Trophoblast cell (in vitro differentiated cells and primary cell): ENCODE results near the gene SASH1.
A peak's percentile ranks its signal among the peaks of the same experiment; 100 is the strongest.

Source experiments
- DNase-seq, 2 donors: peaks; one replicate each; pipeline ENCODE4 v3.0.0-alpha.2; 2016
- H2AFZ ChIP-seq: 2 replicates; pipeline ENCODE4 v1.6.1; 2013; ENCODE audit warnings: low read length, moderate library complexity, mild to moderate bottlenecking; ENCODE audit not compliant: insufficient read depth, poor library complexity
- H2AK5ac ChIP-seq: 2 replicates; pipeline ENCODE4 v1.6.1; 2013; ENCODE audit warnings: mild to moderate bottlenecking, low read length
- H2BK120ac ChIP-seq: 2 replicates; pipeline ENCODE4 v1.6.1; 2013; ENCODE audit warnings: low read length, mild to moderate bottlenecking, moderate library complexity; ENCODE audit not compliant: insufficient read depth, poor library complexity
- H2BK12ac ChIP-seq: 2 replicates; pipeline ENCODE4 v1.6.1; 2013; ENCODE audit warnings: mild to moderate bottlenecking, low read length, moderate library complexity
- H2BK5ac ChIP-seq: 2 replicates; pipeline ENCODE4 v1.6.1; 2013; ENCODE audit warnings: low read length, low read depth, moderate library complexity, mild to moderate bottlenecking; ENCODE audit not compliant: poor library complexity
- H3K14ac ChIP-seq: 2 replicates; pipeline ENCODE4 v1.6.1; 2013; ENCODE audit warnings: mild to moderate bottlenecking, low read length
- H3K18ac ChIP-seq: 2 replicates; pipeline ENCODE4 v1.6.1; 2013; ENCODE audit warnings: mild to moderate bottlenecking, low read length
- H3K23ac ChIP-seq: 2 replicates; pipeline ENCODE4 v1.6.1; 2013; ENCODE audit warnings: low read length
- H3K27ac ChIP-seq: 2 replicates; pipeline ENCODE4 v1.5.1; 2013; ENCODE audit warnings: low read depth, mild to moderate bottlenecking, inconsistent platforms, low read length, moderate library complexity
- H3K27me3 ChIP-seq: 2 replicates; pipeline ENCODE4 v1.6.1; 2013; ENCODE audit warnings: inconsistent platforms, mild to moderate bottlenecking, low read length, moderate library complexity; ENCODE audit not compliant: insufficient read depth
- H3K36me3 ChIP-seq, 2 experiments: 1 replicate in 1 of 2; 2 replicates in 1 of 2; pipeline ENCODE4 v1.6.1; 2013; ENCODE audit warnings: low read length in 2 of 2, mild to moderate bottlenecking in 2 of 2, moderate library complexity in 1 of 2; ENCODE audit not compliant: insufficient read depth in 2 of 2, control insufficient read depth in 1 of 2
- H3K4ac ChIP-seq: 2 replicates; pipeline ENCODE4 v1.6.1; 2013; ENCODE audit warnings: low read depth, mild to moderate bottlenecking, low read length, moderate library complexity
- H3K4me1 ChIP-seq, 2 experiments: 1 replicate in 1 of 2; 2 replicates in 1 of 2; pipeline ENCODE4 v1.6.1; 2013; ENCODE audit warnings: low read length in 2 of 2, mild to moderate bottlenecking in 2 of 2, moderate library complexity in 1 of 2; ENCODE audit not compliant: insufficient read depth in 2 of 2, control insufficient read depth in 1 of 2
- H3K4me2 ChIP-seq: 2 replicates; pipeline ENCODE4 v1.6.1; 2013; ENCODE audit warnings: inconsistent platforms, mild to moderate bottlenecking, low read length, moderate library complexity
- H3K4me3 ChIP-seq: 2 replicates; pipeline ENCODE4 v1.5.1; 2013; ENCODE audit warnings: mild to moderate bottlenecking, low read depth, low read length, inconsistent platforms
- H3K79me1 ChIP-seq: one replicate; pipeline ENCODE4 v1.6.1; 2013; ENCODE audit warnings: low read length
- H3K79me2 ChIP-seq: 2 replicates; pipeline ENCODE4 v1.6.1; 2013; ENCODE audit warnings: low read length, mild to moderate bottlenecking; ENCODE audit not compliant: control insufficient read depth, insufficient read depth, poor library complexity
- H3K9ac ChIP-seq: 2 replicates; pipeline ENCODE4 v1.6.1; 2013; ENCODE audit warnings: mild to moderate bottlenecking, low read length
- H3K9me3 ChIP-seq: 2 replicates; pipeline ENCODE4 v1.6.1; 2013; ENCODE audit warnings: low read depth, mild to moderate bottlenecking, control low read depth, inconsistent platforms, low read length; ENCODE audit not compliant: insufficient read depth
- H4K12ac ChIP-seq: 2 replicates; pipeline ENCODE4 v1.6.1; 2013; ENCODE audit warnings: low read depth, mild to moderate bottlenecking, low read length, moderate library complexity
- H4K8ac ChIP-seq: 2 replicates; pipeline ENCODE4 v1.6.1; 2013; ENCODE audit warnings: low read depth, mild to moderate bottlenecking, low read length, moderate library complexity
- H4K91ac ChIP-seq: one replicate; pipeline ENCODE4 v1.6.1; 2013; ENCODE audit warnings: low read depth, mild to moderate bottlenecking, low read length, moderate library complexity
- WGBS: extraction: QIAGEN DNeasy Blood & Tissue Kit; methylation state at CpG from one replicate; pipeline ENCODE4 v1.1.7; 2013; ENCODE audit warnings: missing lambda C conversion rate; ENCODE audit not compliant: insufficient read length, insufficient coverage; ENCODE audit errors: extremely low coverage; 5-methylcytosine and 5-hydroxymethylcytosine counted together

Gene SASH1

GRCh38 chr6:148563066-148563465 is 220.4 kb downstream of the SASH1 start:
- H4K8ac ChIP-seq, result no peak overlapping the region
- no CpG with 5 or more reads among the region's 5 CpGs for WGBS

GRCh38 chr6:148564494-148565035 is 221.9 kb downstream of the SASH1 start:
- H3K4me1 ChIP-seq, result peaks cover 0 to 4% of the 10 kb centered on the region in 2 experiments
- no peaks in the 10 kb centered on the region for H3K27me3 ChIP-seq
- H4K91ac ChIP-seq, result no peak overlapping the region
- no peak overlapping the region for H4K8ac ChIP-seq
- no peak overlapping the region for H2AFZ ChIP-seq
- no peak overlapping the region for H3K4ac ChIP-seq
- H3K4me2 ChIP-seq, result no peak overlapping the region
- no peak overlapping the region for H3K27ac ChIP-seq
- H2AK5ac ChIP-seq, result no peak overlapping the region
- H3K79me1 ChIP-seq, result no peaks in the 10 kb centered on the region
- H3K18ac ChIP-seq, result no peak overlapping the region
- H2BK12ac ChIP-seq, result no peak overlapping the region
- H3K14ac ChIP-seq, result no peak overlapping the region
- no peak for DNase-seq
- H3K9me3 ChIP-seq, result peaks cover 2% of the 10 kb centered on the region
- H3K4me3 ChIP-seq, result no peak overlapping the region
- H3K9ac ChIP-seq, result no peak overlapping the region
- no peak overlapping the region for H4K12ac ChIP-seq
- WGBS, result no CpG with 5 or more reads among the region's 9 CpGs
- no peak overlapping the region for H3K23ac ChIP-seq
- peaks cover 2% of the 10 kb centered on the region for H3K79me2 ChIP-seq
- no peak overlapping the region for H2BK5ac ChIP-seq
- H2BK120ac ChIP-seq, result no peak overlapping the region
- no peaks in the 10 kb centered on the region for H3K36me3 ChIP-seq

More at GRCh38 chr6:148563066-148563465, 220.4 kb downstream of the SASH1 start:
- H2BK5ac ChIP-seq, result no peak overlapping the region
- peaks cover 0 to 4% of the 10 kb centered on the region in 2 experiments for H3K4me1 ChIP-seq
- H3K4me3 ChIP-seq, result no peak overlapping the region
- H3K27me3 ChIP-seq, result no peaks in the 10 kb centered on the region
- no peak overlapping the region for H2BK12ac ChIP-seq
- no peaks in the 10 kb centered on the region for H3K79me1 ChIP-seq
- no peak overlapping the region for H3K4me2 ChIP-seq
- H2AFZ ChIP-seq, result no peak overlapping the region
- no peak overlapping the region for H3K4ac ChIP-seq
- H3K9me3 ChIP-seq, result peaks cover 2% of the 10 kb centered on the region
- H3K36me3 ChIP-seq, result no peaks in the 10 kb centered on the region
- H2BK120ac ChIP-seq, result no peak overlapping the region
- no peak for DNase-seq
- H3K14ac ChIP-seq, result no peak overlapping the region
- no peak overlapping the region for H3K18ac ChIP-seq
- H4K12ac ChIP-seq, result no peak overlapping the region
- no peak overlapping the region for H2AK5ac ChIP-seq
- H4K91ac ChIP-seq, result no peak overlapping the region
- no peak overlapping the region for H3K23ac ChIP-seq
- H3K79me2 ChIP-seq, result peaks cover 2% of the 10 kb centered on the region
- H3K27ac ChIP-seq, result no peak overlapping the region
- no peak overlapping the region for H3K9ac ChIP-seq

- Histone ChIP-seq H2BK120ac (no peak overlapping the region), H3K27ac (no peak overlapping the region), H3K4me1 (no peaks in the 10 kb centered on the region), H4K8ac (no peak overlapping the region), H3K4me2 (no peak overlapping the region), H2BK5ac (no peak overlapping the region), H2BK12ac (no peak overlapping the region), H2AK5ac (no peak overlapping the region), H3K4me3 (no peak overlapping the region), H3K4ac (no peak overlapping the region), H3K79me1 (no peaks in the 10 kb centered on the region), H3K14ac (no peak overlapping the region), H3K9ac (no peak overlapping the region), H2AFZ (no peak overlapping the region), H3K27me3 (no peaks in the 10 kb centered on the region), H3K23ac (no peak overlapping the region), H3K18ac (no peak overlapping the region), H3K36me3 (no peaks in the 10 kb centered on the region), H4K91ac (no peak overlapping the region), H3K9me3 (peaks cover 2% of the 10 kb centered on the region), H4K12ac (no peak overlapping the region), H3K79me2 (no peaks in the 10 kb centered on the region)
- no peak for DNase-seq
- no CpG with 5 or more reads among the region's 8 CpGs for WGBS
These were observed 222.8 kb downstream of the SASH1 start for GRCh38 chr6:148565321-148565926.

- Histone ChIP-seq H4K8ac (no peak overlapping the region), H4K91ac (no peak overlapping the region)
- no CpG with 5 or more reads among the region's 12 CpGs for WGBS
These were observed 223.5 kb downstream of the SASH1 start for GRCh38 chr6:148565930-148566663.

More at GRCh38 chr6:148565930-148566663, 223.5 kb downstream of the SASH1 start:
- H2BK120ac ChIP-seq, result no peak overlapping the region
- no peaks in the 10 kb centered on the region for H3K79me1 ChIP-seq
- H3K9me3 ChIP-seq, result peaks cover 2% of the 10 kb centered on the region
- H3K4me2 ChIP-seq, result no peak overlapping the region
- no peak overlapping the region for H2AK5ac ChIP-seq
- no peaks in the 10 kb centered on the region for H3K4me1 ChIP-seq
- no peak overlapping the region for H2BK5ac ChIP-seq
- no peak overlapping the region for H3K27ac ChIP-seq
- no peaks in the 10 kb centered on the region for H3K36me3 ChIP-seq
- H3K79me2 ChIP-seq, result no peaks in the 10 kb centered on the region
- peak in 1 of 2 donors; percentile 33 for DNase-seq
- H2AFZ ChIP-seq, result no peak overlapping the region
- H3K23ac ChIP-seq, result no peak overlapping the region
- H4K12ac ChIP-seq, result no peak overlapping the region
- no peak overlapping the region for H3K18ac ChIP-seq
- no peak overlapping the region for H3K9ac ChIP-seq
- no peak overlapping the region for H3K14ac ChIP-seq
- no peak overlapping the region for H3K4ac ChIP-seq
- no peak overlapping the region for H3K4me3 ChIP-seq
- H2BK12ac ChIP-seq, result no peak overlapping the region
- H3K27me3 ChIP-seq, result no peaks in the 10 kb centered on the region
